Glutamatergic neuron (in vitro differentiated cells): ENCODE data around the gene SEC14L1. TPM values are rescaled to one million over a fixed set of nuclear protein-coding genes. Genes with fewer than 3 reads are reported as not detected.
"Not testable (repeated sequence)": the region's sequence is repeated elsewhere in the genome, so short reads cannot be mapped to it uniquely, and the experiment has no call there.

Experiments
- DNase-seq: peaks from one replicate; pipeline ENCODE4 v3.0.0; 2022
- H3K27ac Mint-ChIP-seq: one replicate; pipeline ENCODE4 v1.8.0; 2020; ENCODE audit warnings: mild to moderate bottlenecking, mixed read lengths, inconsistent platforms; ENCODE audit not compliant: unreplicated experiment
- H3K27me3 Mint-ChIP-seq: one replicate; pipeline ENCODE4 v1.8.0; 2020; ENCODE audit warnings: mild to moderate bottlenecking, moderate library complexity, mixed read lengths, inconsistent platforms; ENCODE audit not compliant: unreplicated experiment
- H3K36me3 Mint-ChIP-seq: one replicate; pipeline ENCODE4 v1.8.0; 2020; ENCODE audit warnings: mild to moderate bottlenecking, mixed read lengths, inconsistent platforms; ENCODE audit not compliant: unreplicated experiment
- H3K4me1 Mint-ChIP-seq: one replicate; pipeline ENCODE4 v1.8.0; 2020; ENCODE audit warnings: mild to moderate bottlenecking, low read depth, mixed read lengths, inconsistent platforms; ENCODE audit not compliant: unreplicated experiment
- H3K4me3 Mint-ChIP-seq: one replicate; pipeline ENCODE4 v1.8.0; 2020; ENCODE audit warnings: mild to moderate bottlenecking, mixed read lengths, inconsistent platforms; ENCODE audit not compliant: unreplicated experiment
- H3K9me3 Mint-ChIP-seq: one replicate; pipeline ENCODE4 v1.8.0; 2020; ENCODE audit warnings: mild to moderate bottlenecking, moderate library complexity, mixed read lengths, inconsistent platforms; ENCODE audit not compliant: unreplicated experiment
- total RNA-seq: library from RNA; stranded (reverse); fragmentation: NEBNext Ultra II Directional; extraction: Animal tissue kit (Norgen Biotek cat#: 25700); gene quantifications from one replicate; pipeline ENCODE4 v1.2.1, GENCODE V29; 2021; ENCODE audit not compliant: unreplicated experiment
- TF ChIP-seq, protein P1 (sequence below): fragments of 200-600 bp; sonication (generic); IDR thresholded peaks from one replicate; pipeline ENCODE4 v1.5.0; 2021; ENCODE audit not compliant: partially characterized antibody, unreplicated experiment

SEC14L1 gene
- total RNA-seq, 1 donor from 2014 or later = 104 TPM

DNA sequence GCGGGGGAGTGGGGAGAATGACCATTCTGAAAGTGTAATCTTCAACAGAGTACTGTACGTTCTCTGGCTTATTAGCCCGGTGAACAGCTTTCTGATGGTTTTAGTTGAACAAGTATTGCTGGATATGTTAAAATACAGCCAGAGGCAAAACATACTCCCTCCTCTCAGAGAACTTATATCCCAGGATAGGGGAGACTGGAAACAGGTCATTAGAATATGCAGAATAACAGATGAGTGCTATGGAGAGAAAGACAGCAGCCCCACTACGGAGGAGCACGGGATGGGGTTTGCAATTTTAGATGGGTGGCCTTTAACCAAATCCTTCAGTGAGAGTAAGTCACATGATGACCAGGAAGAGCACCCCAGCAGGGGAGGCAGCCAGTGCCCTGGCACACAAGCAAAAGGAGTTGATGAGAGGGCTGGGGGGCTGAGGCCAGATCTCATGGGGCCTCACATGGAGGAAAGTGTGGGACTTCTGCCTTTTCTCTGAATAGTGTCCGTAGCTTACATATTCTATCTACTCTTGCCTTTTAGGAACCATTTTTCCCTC is 43.1 kb upstream of the SEC14L1 start:
- Mint-ChIP-seq H3K27ac (no peak overlapping the region), H3K27me3 (peaks cover 4% of the 10 kb centered on the region), H3K4me1 (peaks cover 3% of the 10 kb centered on the region), H3K9me3 (no peaks in the 10 kb centered on the region), H3K36me3 (no peaks in the 10 kb centered on the region), H3K4me3 (no peak overlapping the region)
- TF ChIP-seq, protein P1, sequence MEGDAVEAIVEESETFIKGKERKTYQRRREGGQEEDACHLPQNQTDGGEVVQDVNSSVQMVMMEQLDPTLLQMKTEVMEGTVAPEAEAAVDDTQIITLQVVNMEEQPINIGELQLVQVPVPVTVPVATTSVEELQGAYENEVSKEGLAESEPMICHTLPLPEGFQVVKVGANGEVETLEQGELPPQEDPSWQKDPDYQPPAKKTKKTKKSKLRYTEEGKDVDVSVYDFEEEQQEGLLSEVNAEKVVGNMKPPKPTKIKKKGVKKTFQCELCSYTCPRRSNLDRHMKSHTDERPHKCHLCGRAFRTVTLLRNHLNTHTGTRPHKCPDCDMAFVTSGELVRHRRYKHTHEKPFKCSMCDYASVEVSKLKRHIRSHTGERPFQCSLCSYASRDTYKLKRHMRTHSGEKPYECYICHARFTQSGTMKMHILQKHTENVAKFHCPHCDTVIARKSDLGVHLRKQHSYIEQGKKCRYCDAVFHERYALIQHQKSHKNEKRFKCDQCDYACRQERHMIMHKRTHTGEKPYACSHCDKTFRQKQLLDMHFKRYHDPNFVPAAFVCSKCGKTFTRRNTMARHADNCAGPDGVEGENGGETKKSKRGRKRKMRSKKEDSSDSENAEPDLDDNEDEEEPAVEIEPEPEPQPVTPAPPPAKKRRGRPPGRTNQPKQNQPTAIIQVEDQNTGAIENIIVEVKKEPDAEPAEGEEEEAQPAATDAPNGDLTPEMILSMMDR = no peak
- DNase-seq = no peak

DNA sequence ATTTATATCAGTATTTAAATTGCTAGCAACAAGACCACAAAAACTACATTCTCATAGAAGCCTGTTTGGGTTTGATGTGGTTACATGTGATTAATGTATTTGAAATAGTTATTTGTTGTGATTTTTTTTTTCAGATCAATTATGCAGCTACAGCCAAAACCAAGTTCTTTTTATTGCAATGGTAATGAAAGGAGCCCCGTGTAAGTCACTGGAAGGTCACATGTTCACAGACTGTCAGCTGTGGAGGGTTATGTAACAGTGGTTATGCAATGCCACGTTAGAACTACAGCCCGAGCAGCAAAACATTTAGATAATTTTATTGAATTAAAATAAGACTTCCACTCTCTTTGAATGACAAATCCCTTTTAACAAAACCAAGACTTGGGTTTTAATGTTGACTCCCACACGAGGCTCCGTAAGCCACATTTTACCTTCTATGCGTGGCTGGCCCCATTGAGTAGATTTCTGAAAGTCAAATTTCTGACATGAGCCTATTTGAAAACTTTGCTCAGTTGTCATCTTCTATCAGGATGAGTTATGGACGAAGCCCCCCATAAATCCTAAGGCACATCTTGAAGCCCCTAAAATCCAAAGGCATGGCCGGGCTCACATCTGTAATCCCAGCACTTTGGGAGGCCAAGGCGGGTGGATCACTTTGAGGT is 41.8 kb upstream of the SEC14L1 start:
- DNase-seq = no peak
- no peak overlapping the region for H3K27ac Mint-ChIP-seq
- peaks cover 3% of the 10 kb centered on the region for H3K4me1 Mint-ChIP-seq
- no peak overlapping the region for H3K4me3 Mint-ChIP-seq
- H3K9me3 Mint-ChIP-seq = peaks cover 2% of the 10 kb centered on the region
- TF ChIP-seq, protein P1 = no peak
- H3K27me3 Mint-ChIP-seq = peaks cover 2% of the 10 kb centered on the region
- H3K36me3 Mint-ChIP-seq = no peaks in the 10 kb centered on the region

DNA sequence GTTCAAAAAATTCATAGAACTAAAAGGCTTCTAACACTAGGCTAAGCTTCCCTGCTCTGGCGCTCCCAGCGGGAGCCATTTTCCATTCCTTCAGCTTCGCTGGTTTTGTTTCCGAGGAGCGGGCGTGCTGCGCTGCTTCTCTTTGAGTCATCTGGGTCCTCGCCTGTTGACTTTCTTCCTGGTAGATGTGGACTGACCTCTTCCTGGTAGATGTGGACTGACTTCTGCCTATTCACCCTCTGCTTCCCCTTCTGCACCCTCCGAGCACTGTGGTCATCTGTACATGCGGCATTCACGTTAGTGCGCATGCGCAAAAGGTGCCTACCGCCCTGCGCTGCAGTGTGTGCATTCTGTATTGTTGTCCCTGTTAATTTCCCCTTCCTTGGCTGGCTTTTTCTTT is 40.8 kb upstream of the SEC14L1 start:
- TF ChIP-seq, protein P1 = no peak
- peaks cover 5% of the 10 kb centered on the region for H3K4me1 Mint-ChIP-seq
- no peak overlapping the region for H3K4me3 Mint-ChIP-seq
- H3K36me3 Mint-ChIP-seq = no peaks in the 10 kb centered on the region
- peaks cover 2% of the 10 kb centered on the region for H3K27me3 Mint-ChIP-seq
- DNase-seq = no peak
- peaks cover 2% of the 10 kb centered on the region for H3K9me3 Mint-ChIP-seq
- H3K27ac Mint-ChIP-seq = no peak overlapping the region

DNA sequence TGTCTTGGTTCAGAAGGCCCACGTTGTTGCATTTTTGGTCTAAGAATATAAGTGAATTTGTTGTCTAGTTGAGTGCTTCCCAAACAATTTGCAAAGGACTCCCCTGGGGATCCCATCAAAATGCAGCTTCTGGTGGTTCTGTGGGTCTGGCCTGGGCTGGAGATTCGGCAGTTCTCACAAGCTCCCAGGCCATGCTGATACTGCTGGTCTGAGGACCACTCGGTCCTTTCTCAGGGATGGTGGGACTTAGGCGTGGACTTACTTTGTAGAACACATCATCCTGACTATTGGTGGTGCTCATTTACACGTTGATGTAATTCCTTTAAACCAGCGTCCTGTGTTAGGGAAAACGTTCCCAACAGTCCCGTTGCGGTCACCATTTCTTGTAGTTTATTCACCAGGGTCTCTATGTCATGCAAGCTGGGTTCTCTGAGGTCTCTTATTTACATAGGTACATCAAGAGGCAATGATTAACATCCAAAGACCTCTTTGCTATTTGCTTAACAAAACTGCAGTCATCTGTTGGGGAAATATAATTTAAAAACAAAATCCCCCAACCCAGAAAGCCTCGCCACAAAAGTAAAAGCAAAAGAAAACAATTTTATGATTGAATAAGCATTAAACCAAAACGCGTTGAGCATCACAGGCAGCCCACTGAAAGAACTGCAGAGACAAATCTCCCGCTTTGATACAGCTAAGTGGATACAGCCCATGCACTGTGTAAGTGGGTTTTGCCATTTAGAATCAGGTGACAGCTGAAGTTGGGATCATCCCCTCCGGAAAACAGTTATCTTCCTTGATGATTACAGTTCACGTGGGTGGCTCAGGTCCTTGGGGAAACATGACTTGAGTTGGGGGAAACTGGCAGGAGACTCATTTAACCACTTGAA is 39.0 kb upstream of the SEC14L1 start:
- no peak overlapping the region for H3K4me3 Mint-ChIP-seq
- peaks cover 12% of the 10 kb centered on the region for H3K4me1 Mint-ChIP-seq
- TF ChIP-seq, protein P1 = no peak
- H3K27me3 Mint-ChIP-seq = peaks cover 2% of the 10 kb centered on the region
- H3K9me3 Mint-ChIP-seq = peaks cover 2% of the 10 kb centered on the region
- H3K27ac Mint-ChIP-seq = no peak overlapping the region
- DNase-seq = no peak
- no peaks in the 10 kb centered on the region for H3K36me3 Mint-ChIP-seq

DNA sequence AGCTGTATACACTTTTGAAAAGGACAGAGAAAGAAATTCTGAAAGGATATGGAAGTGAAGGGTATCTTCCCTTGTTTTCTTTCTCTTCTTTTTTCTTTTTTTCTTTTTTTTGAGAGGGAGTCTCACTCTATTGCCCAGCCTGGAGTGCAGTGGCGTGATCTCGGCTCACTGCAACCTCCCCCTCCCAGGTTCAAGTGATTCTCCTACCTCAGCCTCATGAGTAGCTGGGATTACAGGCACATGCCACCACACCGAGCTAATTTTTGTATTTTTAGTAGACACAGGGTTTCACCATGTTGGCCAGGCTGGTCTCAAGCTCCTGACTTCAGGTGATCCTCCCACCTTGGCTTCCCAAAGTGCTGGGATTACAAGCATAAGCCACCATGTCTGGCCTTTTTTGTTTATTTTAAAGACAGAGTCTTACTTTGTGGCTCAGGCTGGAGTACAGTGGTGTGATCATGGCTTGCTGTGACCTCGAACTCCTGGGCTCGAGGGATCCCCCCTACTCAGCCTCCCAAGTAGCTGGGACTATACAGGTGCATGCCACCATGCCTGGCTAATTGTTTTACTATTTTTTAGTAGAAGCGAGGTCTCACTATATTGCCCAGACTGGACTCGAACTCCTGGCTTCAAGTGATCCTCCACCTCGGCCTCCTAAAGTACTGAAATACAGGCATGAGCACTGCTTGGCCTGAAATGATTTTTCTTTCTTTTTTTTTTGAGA is 38.2 kb upstream of the SEC14L1 start:
- not testable (repeated sequence) for H3K4me3 Mint-ChIP-seq, H3K36me3 Mint-ChIP-seq, H3K27ac Mint-ChIP-seq, DNase-seq, H3K27me3 Mint-ChIP-seq, H3K9me3 Mint-ChIP-seq
- peaks cover 17% of the 10 kb centered on the region for H3K4me1 Mint-ChIP-seq
